Transverse colon (tissue), 4 donors: ENCODE data around the gene DIPK1A. TPM values are rescaled to one million over a fixed set of nuclear protein-coding genes. Genes with fewer than 3 reads are reported as not detected.

Experiments used
- DNase-seq: peaks from one replicate; pipeline ENCODE4 v3.0.0-alpha.2; 2019
- H3K27ac ChIP-seq, 4 donors: fragments of 200-600 bp; sonication (generic); 2 replicates each; pipeline ENCODE4 v1.5.1; 2016 to 2018; ENCODE audit warnings: inconsistent platforms in 4 of 4
- H3K27me3 ChIP-seq: fragments of 200-600 bp; sonication (generic); 2 replicates; pipeline ENCODE4 v1.5.1; 2017; ENCODE audit warnings: inconsistent platforms
- H3K36me3 ChIP-seq, 4 donors: fragments of 200-600 bp; sonication (generic); 2 replicates each; pipeline ENCODE4 v1.5.1; 2017 to 2019; ENCODE audit warnings: inconsistent platforms in 4 of 4
- H3K4me1 ChIP-seq, 4 donors: fragments of 200-600 bp; sonication (generic); 2 replicates each; pipeline ENCODE4 v1.5.1; 2017 to 2020; ENCODE audit warnings: inconsistent platforms in 4 of 4
- H3K4me3 ChIP-seq, 4 donors: fragments of 200-600 bp; sonication (generic); 1 replicate in 1 of 4; 2 replicates in 3 of 4; pipeline versions ENCODE4 v1.5.1 to v1.6.1; 2017 to 2019; ENCODE audit warnings: inconsistent platforms in 4 of 4
- H3K9me3 ChIP-seq, 2 donors: fragments of 200-600 bp; sonication (generic); 2 replicates each; pipeline ENCODE4 v1.5.1; 2017 to 2019; ENCODE audit warnings: inconsistent platforms in 2 of 2
- EP300 ChIP-seq: sonication (generic); formaldehyde crosslinking; IDR thresholded peaks from one replicate; pipeline ENCODE4 v1.6.1; 2017; ENCODE audit warnings: antibody characterized with exemption, low read depth
- POLR2A ChIP-seq: fragments of 450-650 bp; IDR thresholded peaks from one replicate; pipeline ENCODE4 v1.6.1; 2016; ENCODE audit warnings: antibody characterized with exemption, mild to moderate bottlenecking, moderate library complexity
- POLR2AphosphoS5 ChIP-seq, 3 donors: sonication (generic); formaldehyde crosslinking; IDR thresholded peaks; one replicate each; pipeline ENCODE4 v1.6.1; 2016; ENCODE audit warnings: antibody characterized with exemption in 3 of 3
- WGBS, 2 donors: methylation state at CpG; one replicate each; pipeline ENCODE4 v1.1.5; 2018; ENCODE audit warnings: low coverage in 1 of 2; 5-methylcytosine and 5-hydroxymethylcytosine counted together
- in situ Hi-C, 4 donors: fragments of 200-750 bp; cut with MboI; loops; one replicate each; pipeline versions ENCODE4 v1.15.0 to v1.15.1; 2017; ENCODE audit warnings: low sequenced_read_pairs in 3 of 4, low pct_ligation_motif_present in 1 of 4, low pct_unique_long_range_greater_than_20kb in 1 of 4
- intact Hi-C: fragments of 100-400 bp; cut with DNase I; formaldehyde crosslinking; loops from one replicate; pipeline ENCODE4 v1.15.1; 2023; ENCODE audit warnings: low total_unique reads
- total RNA-seq, 4 donors: library from RNA; depleted of rRNA; stranded (reverse); fragments of >200 nt; gene quantifications; one replicate each; pipeline ENCODE4 v1.1.0, GENCODE V29; 2016
- TF ChIP-seq, protein P1 (sequence below), 5 experiments: fragments of 200-600 bp in 3 of 5; fragments of 450-650 bp in 2 of 5; sonication (generic) in 3 of 5; IDR thresholded peaks; 1 replicate in 2 of 5; 2 replicates in 3 of 5; pipeline ENCODE4 v1.5.1; 2016 to 2017; ENCODE audit warnings: antibody characterized with exemption in 5 of 5, inconsistent platforms in 3 of 5, mild to moderate bottlenecking in 2 of 5, moderate library complexity in 1 of 5

The DIPK1A gene
- total RNA-seq, 4 donors from 2014 or later = 6.0 to 17.9 (median 11.2) TPM

DNA sequence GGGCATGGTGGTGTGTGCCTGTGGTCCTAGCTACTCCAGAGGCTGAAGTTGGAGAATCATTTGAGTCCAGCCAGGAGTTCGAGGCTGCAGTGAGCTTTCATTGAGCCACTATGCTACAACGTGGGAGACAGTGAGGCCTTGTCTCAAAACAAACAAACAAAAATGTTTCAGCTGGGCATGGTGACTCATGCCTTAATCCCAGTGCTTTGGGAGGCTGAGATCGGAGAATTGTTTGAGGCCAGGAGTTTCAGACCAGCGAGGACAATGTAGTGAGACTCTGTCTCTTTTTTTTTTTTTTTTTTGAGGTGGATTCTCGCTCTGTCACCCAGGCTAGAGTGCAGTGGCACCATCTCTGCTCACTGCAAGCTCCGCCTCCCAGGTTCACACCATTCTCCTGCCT is 134.5 kb downstream of the DIPK1A start:
- Histone ChIP-seq H3K4me3 (no peak overlapping the region), H3K4me1 (peaks cover 0 to 2% (median 1%) of the 10 kb centered on the region in 4 donors), H3K36me3 (no peaks in the 10 kb centered on the region), H3K27ac (no peak overlapping the region), H3K27me3 (no peaks in the 10 kb centered on the region), H3K9me3 (no peaks in the 10 kb centered on the region)
- 71% methylated on average over 6 of the region's 6 CpGs; no CpG with 5 or more reads in 1 of the 2 donors for WGBS, 2 donors
- intact Hi-C loops (no loop called here), in situ Hi-C loops (no loop called here)
- DNase-seq = no peak
- TF ChIP-seq, protein P1, sequence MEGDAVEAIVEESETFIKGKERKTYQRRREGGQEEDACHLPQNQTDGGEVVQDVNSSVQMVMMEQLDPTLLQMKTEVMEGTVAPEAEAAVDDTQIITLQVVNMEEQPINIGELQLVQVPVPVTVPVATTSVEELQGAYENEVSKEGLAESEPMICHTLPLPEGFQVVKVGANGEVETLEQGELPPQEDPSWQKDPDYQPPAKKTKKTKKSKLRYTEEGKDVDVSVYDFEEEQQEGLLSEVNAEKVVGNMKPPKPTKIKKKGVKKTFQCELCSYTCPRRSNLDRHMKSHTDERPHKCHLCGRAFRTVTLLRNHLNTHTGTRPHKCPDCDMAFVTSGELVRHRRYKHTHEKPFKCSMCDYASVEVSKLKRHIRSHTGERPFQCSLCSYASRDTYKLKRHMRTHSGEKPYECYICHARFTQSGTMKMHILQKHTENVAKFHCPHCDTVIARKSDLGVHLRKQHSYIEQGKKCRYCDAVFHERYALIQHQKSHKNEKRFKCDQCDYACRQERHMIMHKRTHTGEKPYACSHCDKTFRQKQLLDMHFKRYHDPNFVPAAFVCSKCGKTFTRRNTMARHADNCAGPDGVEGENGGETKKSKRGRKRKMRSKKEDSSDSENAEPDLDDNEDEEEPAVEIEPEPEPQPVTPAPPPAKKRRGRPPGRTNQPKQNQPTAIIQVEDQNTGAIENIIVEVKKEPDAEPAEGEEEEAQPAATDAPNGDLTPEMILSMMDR (IDR thresholded peaks at IDR 0.05) = no peak
- no peak for TF ChIP-seq EP300

DNA sequence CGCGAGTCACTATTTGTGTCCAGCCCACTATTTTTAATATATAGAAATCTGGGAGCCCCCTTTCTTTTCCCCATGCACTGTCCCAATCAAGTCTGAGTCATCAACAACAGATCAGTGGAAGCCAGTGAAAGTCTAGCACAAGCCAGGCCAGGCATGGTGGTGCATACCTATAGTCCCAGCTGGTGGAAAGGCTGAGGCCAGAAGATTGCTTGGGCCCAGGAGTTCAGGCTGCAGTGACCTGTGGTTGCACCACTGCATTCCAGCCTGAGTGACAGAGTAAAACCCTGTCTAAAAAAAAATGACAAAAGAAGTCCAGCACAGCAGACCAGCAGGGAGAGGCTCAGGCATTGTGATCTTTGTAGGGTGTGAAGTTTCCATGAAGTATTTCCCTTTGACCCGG is 138.4 kb downstream of the DIPK1A start:
- Histone ChIP-seq H3K4me1 (peaks cover 0 to 4% (median 4%) of the 10 kb centered on the region in 4 donors), H3K9me3 (no peaks in the 10 kb centered on the region), H3K27me3 (no peaks in the 10 kb centered on the region), H3K4me3 (no peak overlapping the region), H3K27ac (no peak overlapping the region), H3K36me3 (no peaks in the 10 kb centered on the region)
- in situ Hi-C loops (loop anchor here in 1 of 4 donors (25.0 kb wide), 1 partner anchor 511 kb away; no protein-coding TSS in a partner anchor), intact Hi-C loops (no loop called here)
- no peak for DNase-seq
- 80 to 85% methylated on average over 3 of the region's 3 CpGs for WGBS, 2 donors
- TF ChIP-seq EP300 = no peak
- TF ChIP-seq POLR2A = no peak
- TF ChIP-seq, protein P1 (IDR thresholded peaks at IDR 0.05) = no peak
- TF ChIP-seq POLR2AphosphoS5 (IDR thresholded peaks at IDR 0.05) = no peak

DNA sequence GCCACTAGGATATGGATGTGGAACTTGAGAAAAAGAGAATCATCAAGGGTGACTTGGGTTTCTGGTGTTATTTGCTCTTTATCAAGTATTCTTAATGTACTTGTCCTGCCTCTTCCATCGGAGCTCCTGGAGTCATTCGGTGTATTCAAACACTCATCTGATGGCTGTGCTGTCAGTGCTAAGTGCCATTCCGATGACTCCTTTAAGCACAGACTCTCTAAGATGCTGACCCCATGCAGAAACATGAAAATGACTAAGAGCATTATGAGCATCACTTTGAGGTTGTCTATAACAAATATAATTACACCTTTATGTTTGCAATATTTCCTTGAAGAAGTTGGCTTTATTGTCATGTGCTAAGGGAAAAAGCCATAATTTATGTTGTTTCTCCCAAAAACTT is 140.7 kb downstream of the DIPK1A start:
- no peak overlapping the region for H3K27ac ChIP-seq
- intact Hi-C loops (no loop called here), in situ Hi-C loops (loop anchor here in 1 of 4 donors (25.0 kb wide), 1 partner anchor 508 kb away; no protein-coding TSS in a partner anchor)
- no peaks in the 10 kb centered on the region for H3K9me3 ChIP-seq
- H3K4me1 ChIP-seq = peaks cover 0 to 20% (median 12%) of the 10 kb centered on the region in 4 donors
- H3K4me3 ChIP-seq = no peak overlapping the region
- TF ChIP-seq POLR2A (no peak), POLR2AphosphoS5 (IDR thresholded peaks at IDR 0.05) (no peak), EP300 (no peak)
- TF ChIP-seq, protein P1 (IDR thresholded peaks at IDR 0.05) = no peak
- no peaks in the 10 kb centered on the region for H3K36me3 ChIP-seq
- no peaks in the 10 kb centered on the region for H3K27me3 ChIP-seq
- WGBS, 2 donors = 90 to 93% methylated on average over 3 of the region's 3 CpGs
- no peak for DNase-seq

DNA sequence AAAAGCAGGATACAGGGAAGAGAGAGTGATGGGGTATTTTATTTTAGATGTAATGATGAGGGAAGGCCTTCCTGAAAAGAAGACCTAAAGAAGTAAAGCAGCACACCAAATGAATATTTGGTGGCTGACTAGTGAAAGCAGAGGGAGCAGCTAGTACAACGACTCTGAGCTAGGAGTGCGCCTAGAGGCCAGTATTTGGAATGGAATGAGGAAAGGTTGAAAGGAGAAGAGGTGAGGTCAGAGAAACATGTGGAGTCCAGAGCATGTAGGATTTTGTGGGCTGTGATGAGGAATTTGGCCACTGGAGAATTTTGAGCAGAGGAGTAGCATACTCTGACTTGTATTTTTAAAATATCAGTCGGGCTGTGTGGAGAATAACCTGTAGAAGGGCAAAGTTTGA is 141.2 kb downstream of the DIPK1A start:
- Histone ChIP-seq H3K27me3 (no peaks in the 10 kb centered on the region), H3K4me1 (peaks cover 0 to 20% (median 12%) of the 10 kb centered on the region in 4 donors), H3K27ac (no peak overlapping the region), H3K4me3 (no peak overlapping the region), H3K9me3 (no peaks in the 10 kb centered on the region), H3K36me3 (no peaks in the 10 kb centered on the region)
- intact Hi-C loops = no loop called here
- DNase-seq = no peak
- WGBS, 2 donors = 66 to 78% methylated on average over 3 of the region's 3 CpGs
- in situ Hi-C loops = loop anchor here in 1 of 4 donors (25.0 kb wide), 1 partner anchor 508 kb away; no protein-coding TSS in a partner anchor
- TF ChIP-seq, protein P1 (IDR thresholded peaks at IDR 0.05) = no peak
- no peak for TF ChIP-seq POLR2AphosphoS5 (IDR thresholded peaks at IDR 0.05)
- TF ChIP-seq POLR2A = no peak
- no peak for TF ChIP-seq EP300
